NCI-H1417 treated with DMSO at 0.1 percent for 48 hours (cell line): Measurements from ENCODE around the gene TMEM72.

Source experiments
- DNase-seq: peaks from one replicate; lab custom pipeline; 2025; lab: John Stamatoyannopoulos, UW

TMEM72 gene

DNA sequence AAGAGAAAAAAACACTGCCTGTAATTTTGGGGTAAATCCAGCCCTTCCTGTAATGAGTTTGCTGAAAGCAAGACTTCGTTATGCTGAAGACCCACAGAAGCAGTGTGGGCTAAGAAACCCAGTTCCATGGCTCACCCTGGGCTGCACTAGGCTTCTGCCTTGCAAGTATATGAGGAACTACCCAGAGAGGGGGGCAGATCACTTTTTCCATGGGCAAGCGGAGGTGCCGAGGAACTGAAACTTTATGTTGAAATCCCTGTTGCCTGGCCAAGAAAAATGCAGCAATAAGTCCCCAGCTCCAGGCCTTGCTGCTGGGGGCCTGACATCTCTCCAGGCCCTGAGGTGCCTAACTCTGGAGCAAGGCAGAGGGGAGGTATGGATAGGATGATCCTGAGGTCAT is 57.0 kb downstream of the TMEM72 start:
- DNase-seq, result no peak

DNA sequence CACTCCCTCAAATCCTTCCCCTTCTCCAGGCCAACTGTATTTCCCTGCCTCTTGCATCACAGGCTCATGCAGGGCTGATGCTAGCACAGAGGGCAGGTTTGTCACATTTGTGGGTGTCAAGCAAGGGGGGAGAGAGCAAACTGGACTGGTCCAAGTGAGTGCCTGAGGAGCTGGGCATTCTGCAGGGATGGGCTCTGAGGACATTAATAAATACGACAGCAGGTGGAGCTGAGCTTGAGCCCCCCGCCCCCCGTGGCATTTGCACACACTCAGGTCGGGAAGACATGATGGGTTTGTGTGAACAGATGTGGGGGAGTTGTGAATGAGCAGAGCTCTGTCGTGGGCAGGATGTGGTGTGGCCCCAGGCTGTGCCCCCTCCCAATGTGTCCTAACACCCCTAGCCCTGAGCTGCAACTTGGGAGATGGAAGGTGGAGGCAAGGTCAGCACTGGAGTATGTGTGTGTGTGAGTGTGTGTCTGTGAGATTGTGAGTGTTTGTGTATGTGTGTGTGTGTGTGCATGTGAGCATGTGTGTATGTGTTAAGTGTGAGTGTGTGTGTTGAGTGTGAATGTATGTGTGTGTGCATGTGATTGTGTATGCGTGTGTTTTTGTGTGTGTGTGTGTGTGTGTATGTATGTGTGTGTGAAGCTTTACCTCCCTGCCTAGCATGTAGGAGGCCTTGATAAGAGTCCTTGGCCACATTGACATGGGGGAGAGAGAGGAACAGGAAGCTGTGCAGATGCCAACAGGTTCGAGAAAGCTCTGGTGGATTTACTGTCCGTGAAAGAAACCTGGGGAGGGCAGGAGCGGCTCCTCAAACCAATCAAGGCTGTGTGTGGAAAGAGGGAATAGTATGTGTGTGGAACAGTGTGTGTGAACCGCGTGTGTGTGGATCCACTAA is 57.6 kb downstream of the TMEM72 start:
- DNase-seq, result no peak

DNA sequence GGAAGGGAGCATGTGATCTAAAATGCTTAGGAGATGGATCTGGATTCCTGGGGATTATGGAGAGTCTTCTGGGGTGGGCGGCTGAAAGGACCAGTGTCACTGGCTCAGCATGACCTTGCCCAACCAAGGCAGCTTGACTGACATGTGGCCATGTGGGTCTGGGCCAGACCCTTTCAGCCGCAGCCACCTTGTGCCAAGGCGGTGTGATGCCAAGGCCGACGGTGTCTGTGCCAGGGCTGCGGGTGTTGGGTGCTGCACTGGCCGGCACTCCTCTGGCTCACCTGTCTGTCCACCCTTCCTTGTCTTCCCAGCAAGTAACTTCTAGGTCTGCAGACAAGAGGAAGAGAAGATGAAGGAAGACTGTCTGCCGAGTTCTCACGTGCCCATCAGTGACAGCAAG is 58.7 kb downstream of the TMEM72 start:
- DNase-seq, result no peak

DNA sequence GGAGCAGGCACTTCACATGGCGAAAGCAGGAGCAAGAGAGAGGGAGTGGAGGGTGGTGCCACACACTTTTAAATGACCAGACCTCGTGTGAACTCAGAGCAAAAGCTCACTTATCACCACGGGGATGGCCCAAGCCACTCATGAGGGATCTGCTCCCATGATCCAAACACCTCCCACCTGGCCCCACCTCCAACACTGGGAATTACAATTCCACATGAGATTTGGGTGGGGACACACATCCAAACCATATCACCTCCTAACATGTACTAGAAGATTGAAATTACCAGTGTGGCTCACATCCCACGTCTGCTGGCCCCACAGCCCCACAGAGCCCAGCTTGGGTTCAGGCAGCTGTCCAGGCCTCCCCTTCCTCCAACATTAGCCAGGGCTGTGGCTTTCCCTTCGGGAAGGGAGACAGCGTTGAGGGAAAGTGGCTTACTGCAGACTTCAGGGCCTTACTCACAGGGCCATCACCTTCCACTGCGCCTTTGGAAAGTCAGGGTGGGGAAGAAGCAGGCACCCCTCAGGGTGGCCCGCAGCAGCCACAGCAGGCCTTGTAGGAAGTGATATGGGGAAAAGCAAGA is 59.8 kb downstream of the TMEM72 start:
- no peak for DNase-seq

DNA sequence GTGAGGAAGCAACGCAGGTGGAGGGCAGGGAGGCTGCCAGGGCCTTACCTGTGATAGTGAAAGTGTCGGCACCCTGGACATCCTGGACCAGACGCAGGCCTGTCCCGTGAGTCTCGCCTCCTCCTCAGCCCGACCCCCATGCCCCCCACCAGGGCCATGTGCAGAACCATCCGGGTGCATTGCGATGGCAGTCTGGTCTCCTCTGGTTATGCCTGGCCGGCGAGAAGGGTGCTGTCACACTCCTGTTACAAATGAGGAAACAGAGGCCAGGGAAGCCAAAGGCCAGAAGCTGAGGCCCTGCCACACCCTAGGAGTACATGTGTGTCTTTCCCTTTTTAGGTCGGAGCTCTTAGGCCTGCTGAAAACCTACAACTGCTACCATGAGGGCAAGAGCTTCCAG is 60.3 kb downstream of the TMEM72 start:
- no peak for DNase-seq

DNA sequence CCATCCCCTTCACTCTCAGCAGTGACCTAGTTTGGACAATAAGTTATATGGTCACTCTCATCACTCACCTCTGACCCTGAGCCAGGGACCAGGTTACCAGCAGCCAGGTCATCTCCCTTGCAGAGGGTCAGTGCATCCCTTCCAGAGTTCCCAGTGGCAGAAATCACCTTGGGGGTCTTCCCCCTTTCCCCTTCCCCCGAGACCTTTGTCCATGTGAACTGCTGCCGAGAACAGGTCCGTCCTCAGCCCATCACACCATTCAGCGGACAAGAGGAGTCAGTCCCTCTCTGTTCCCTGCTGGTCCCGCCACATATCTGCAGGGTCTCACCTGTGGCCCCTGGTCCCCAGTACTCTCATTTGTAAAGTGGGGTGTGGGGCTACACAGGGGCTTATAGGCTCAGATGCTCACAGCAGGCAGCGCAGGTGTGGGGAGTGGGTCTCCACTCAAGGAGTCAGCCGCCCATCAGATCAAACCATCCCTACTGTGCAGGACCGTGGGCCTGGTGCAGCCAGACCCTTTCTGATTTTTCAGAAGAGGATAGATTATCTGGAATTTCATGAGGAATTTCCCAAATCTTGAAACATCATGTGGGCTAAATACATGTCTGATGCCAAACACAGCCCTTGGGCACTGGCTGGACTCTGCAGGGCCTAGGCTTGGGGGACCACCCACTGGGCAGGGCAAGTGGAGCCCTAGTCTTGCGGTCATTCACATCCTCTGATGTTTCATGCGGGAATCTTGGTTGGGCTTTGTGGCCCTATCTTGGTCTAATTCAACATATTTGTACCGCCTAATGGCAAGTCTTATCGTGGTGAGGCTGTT is 61.0 kb downstream of the TMEM72 start:
- DNase-seq, result no peak

DNA sequence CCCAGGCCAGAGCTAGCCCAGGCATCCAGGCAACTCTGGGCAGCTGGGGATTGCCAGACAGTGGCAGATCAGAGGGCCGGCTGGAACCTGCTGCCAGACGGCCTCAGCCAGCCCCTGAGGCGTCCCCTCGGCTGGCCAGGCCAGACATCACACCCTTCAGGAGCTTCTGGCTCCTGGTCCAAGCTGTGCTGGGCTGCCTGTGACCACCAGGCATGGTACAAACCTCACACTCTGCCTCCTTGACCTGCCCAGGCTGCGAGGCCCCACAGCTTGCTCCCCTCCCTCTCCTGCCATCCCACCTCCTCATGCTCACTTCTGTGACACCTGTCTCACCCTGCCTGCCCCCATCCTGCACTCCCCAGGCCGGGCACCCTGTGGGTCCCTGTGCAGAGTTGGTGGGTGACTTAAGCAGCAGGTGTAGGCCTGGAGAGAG is 61.8 kb downstream of the TMEM72 start:
- DNase-seq, result no peak

DNA sequence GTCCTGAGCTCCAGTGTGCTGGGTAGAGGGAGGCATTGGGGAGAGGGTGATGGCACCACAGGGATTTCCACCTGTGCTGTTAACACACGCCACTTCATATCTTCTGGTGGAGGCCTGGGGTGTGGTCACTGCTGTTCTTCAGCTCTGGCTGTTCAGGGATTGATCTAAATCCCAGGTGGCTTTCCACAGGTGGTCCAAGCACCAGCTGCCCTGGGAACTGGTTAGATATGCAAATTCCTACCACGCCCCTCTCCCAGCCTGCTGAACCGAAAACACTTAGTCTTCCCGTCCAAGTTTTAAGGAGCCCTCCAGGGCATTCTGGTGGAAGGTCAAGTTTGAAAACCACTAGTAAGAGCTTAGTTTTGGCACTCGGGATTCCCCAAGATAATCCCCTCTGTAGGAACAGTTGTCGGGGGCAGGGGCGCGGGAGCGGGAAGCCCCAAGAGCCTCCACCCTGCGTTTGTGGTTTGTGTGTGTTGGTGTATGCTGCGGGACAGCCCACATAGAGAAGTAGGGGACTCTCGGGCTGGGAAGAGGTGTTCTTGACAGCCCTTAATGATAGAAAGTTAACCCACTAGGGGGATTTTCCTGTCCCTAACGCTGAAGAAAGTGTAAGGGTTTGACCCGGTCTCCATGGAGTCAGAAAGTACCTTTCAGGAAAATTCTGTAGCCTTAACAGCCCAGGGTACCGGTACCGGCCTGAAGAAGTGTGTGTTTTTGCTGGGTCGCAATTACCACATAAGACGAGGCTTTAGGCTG is 62.4 kb downstream of the TMEM72 start:
- DNase-seq, result no peak

DNA sequence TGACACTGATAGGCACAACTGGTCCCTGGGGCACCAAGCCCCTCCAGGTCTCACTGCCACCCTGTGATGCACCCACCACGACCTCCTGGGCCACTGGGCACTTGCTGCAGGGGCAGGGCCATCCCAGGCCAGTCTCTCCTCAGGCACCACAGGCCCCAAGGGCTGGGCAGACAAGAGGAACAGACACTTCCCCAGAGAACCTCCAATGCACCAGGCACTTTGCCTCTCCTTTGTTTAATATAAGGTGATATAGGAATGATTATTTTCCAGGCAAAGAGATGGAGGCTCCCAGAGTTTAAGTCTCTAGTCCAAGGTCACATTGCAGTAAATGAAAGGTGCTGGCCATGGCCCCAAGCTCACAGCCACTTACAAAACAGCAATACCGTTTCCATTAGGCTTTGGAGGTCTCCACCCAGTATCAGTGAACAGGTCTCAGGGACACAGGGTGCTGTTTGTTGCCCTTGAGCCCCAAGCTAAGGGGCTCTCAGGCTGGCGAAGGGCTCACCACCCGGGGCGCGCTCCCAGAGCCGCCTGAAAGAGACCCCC is 63.0 kb downstream of the TMEM72 start:
- DNase-seq, result no peak

DNA sequence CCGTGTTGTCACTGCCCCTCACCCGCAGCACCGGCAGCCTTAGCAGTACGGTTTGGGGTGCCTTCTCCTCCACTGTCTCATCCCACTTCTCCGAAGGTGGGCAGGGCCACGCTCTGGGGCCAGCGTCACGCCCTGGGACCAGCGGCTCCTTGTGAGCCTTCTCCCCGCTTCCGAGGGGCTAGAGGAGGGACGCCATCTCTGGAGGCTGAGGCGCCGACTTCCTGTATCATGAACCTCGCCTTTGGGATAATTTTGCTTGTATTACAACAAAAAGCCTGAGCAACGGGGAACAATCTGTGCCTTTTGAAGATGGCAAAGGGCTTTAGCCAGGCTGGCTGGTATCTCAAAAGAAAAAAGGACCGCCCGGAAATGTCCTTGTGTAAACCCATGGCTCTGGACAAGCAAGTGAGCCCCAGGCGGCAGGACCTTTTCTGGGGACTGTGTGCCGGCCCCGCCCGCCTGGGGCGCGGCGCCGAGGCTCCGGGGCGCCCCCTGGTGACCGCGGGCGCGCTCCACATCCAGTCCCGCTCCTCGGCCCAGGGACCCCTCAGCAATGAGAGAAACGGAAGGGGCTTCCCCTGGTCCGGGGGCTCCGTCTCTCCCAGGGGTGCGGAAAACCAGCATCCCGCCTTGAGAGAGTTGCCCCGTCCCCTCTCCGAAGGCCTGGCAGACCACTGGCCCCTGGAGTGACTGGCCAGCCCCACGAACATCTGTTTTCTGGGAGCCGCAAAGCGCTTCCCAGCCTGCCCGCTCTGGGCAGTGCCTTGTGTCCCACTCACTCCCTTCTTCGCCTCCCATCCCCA is 63.7 kb downstream of the TMEM72 start:
- no peak for DNase-seq

DNA sequence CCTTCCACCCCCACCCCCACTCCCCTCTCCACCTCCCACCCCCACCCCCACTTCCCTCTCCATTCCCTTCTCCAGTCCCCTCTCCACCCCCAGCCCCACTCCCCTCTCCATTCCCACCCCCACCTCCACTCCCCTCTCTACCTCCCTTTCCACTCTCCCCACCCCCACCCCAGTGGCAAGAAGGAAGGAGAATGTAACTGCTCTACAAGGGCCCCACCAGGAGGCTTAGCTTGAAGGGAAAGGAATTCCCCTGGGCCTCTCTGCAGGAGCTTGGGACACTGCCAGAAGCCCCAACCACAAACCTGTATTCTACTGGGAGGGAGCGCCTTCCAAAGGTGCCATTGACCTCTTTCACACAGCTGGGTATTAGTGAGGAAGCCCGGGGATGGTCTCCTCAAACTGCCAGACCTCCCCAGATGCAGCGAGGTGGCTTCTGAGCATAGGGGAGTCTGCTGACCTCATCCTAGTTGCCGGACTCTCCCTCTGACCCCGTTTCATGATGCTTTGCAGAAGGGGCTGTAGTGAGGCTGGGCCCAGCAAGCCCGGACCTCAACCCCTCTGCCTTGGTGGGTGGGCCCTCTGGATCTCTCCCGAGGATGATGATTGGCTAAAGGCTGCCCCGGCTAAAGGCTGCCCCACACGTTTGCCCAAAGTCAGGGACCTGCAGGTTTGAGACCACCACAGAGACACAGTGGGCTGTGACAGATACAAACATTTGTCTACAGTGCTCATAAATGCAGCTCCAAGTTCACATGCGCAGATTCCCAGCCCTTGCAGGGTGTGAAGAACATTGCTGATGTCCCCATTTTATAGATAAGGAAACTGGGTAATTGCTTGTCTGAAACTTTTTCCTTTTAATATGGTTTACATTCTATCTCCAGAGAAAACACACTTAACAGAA is 64.5 kb downstream of the TMEM72 start:
- DNase-seq, result no peak

DNA sequence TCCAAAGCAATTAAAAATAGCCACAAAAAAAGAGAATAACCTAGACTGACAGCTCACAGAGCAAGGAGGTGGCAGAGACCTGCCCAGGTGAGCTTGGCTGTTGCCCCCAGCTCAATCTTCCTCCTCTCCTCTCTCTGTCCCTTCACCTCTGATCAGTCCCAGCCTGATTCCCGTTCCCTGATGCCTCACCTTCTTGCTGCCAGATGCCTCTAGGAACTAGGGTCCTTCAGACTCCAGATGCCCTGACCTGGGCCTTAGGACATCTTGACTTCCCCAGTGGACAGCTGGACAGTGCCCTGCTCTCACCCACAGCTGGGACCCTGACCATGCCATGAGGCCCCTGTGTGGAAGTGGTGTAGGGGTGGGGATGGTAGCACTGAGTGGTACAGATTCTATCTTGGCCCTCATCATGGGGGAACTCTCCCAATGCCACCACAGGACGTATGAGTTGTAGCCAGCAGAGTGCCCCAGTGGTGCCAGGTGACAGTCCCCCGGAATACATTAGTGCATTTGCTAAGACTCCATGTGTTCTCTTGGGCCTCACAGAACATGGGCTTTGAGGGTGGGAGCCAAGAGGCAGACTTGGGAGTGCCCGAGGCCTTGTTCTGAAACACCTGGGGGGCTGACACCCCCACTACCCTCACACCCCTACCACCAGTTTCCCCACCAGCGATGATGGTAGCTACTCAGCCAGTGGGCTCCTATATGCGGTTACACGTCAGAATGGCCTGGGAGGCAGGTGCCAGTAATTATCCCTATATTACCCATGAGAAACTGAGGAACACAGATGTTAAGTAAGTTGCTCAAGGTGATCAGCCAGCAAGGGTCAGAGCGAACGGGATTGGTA is 65.4 kb downstream of the TMEM72 start:
- no peak for DNase-seq

DNA sequence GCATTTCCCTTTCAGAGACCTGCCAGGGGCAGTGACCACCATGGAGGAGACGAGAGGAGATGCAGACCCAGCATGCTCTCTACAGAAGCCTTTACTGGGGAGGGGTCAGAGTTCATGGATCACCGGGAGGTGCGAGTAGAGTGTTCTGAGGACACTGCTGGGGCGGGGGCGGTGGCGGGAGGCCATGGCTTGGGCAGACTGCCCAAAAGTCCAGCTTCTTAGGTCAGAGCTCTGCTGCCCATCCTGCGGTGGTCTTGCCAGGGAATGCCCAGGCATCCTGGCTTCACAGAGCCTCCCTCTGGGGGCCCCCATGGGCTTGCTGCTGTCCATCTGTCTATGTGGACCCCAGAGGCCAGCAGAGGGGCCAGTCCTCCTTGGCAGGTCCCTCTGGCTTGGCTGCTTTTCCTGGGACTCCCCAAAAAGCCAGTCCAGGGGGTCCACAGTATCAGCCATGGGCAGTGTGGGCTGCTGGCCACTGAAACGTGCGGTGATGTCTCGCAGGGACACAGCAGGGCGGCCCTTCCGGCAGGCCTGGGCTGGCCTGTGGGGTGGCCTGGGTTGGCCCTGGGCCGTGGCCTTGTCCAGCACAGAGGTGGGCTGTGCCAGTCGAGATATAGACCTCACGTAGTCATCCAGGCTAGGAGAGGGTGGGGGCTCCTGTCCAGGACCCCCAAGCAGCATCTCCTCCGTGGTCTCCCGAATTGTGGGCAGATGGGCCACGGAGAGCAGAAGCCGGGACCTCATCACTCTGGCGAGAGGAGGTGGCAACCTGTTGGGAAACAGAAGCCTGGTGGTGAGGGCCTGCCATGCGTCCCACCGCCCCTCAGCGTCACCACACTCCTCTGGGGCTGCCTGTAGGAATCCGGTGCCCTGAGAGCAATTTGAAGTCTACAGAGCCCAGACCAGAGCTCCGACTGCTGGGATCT is 66.4 kb downstream of the TMEM72 start:
- no peak for DNase-seq

DNA sequence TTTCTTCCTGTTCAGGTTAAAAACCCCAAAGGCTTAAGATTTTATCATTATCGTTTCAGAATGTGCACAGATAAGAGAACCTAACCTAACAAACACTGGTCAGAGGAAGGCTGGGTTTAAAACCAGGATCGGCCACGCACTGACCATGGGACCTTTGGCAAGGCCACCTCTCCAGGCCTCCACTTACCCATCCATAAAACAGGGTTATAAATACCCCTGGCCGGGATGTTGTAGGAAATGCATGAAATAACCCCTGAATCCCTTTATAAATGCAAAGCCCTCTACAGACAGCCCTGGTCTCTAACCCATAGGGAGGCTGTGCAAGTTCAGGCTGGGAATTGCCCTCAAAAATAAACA is 67.1 kb downstream of the TMEM72 start:
- no peak for DNase-seq

DNA sequence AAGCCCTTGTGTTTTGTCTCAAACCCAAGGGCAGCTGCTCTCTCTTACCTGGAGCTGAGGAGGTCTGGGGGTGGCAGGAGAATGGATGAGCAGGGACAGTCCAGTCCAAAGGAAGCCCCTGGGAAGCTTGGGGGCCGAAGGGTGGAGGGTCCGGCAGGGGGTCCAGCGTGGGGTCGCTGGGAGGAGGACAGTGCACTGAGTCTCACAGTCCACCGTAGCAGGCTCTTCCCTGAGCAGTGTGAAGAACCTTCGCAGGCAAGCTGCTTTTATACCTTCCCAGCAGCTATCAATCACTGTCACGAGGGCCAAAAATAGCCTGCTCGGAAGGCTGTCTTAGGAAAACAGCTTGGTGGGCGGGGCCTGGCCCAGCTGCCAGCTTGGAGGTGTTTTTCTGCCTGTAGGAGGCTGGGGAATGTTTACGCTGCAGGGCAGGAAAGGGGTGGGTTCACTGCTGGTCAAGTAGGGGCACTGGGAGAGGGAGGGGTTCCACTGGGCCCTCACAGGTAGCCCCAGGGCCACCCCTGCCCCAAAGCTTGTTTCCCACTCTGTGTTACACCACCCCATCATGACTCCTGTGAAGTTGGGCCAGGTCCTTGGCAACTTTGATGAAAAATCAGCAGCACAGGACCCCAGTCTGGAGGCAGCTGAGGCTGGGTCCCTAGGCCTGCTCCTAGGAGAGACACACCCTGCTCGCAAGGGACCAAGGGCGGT is 67.6 kb downstream of the TMEM72 start, which contains the start of gene DEPP1:
Gene DEPP1 (minus strand): TSS at position 240 of the 711 bp plus-strand sequence. CDS start 779 bp downstream, outside the sequence.
- peak; percentile 52 for DNase-seq

DNA sequence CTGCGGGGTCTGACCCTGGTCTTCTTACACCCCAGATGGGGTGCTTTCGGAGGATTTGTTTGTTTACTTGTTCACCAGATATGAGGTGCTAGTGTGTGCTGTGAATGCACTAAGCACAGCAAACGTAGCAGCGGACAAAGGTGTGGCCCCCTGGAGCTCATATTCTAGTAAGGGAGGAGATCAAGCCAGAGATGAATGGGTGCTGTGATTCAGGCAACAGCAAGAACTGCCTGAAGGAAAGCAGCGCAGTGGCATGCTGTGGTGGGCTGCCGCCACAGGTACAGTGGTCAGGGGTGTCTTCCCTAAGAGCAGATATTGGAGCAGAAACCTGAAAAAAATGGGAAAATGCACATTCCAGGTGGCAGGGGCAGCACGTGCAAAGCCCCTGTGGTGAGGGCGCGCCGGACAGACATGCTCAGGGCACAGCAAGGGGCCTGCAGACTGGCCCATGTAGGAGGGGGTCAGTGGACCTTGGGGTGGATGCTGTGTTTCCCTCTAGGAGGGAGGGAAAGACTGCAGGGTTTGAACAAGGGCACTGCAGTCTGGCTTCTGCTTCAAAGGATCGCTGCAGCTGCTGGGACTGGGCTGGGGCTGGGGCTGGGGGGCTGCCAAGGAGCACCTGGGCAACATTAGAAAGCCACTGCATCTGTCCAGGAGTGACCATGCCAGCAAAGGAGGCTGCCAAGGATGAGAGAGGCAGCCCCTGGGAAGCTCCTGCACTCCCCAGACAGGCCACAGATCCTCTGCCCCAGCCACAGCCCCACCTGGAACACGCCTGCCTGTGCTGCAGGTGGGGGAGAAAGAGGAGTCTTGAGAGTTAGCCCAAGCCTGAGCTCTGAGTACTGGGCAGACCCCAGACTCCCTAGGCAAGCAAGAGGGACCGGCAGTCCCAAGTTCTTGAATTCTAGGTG is 68.4 kb downstream of the TMEM72 start:
- DNase-seq, result no peak
